Cardiac fibroblast (primary cell): Measurements from ENCODE around the gene CBX7.

Experiments
- DNase-seq, 2 donors: peaks; one replicate each; pipeline versions ENCODE4 v3.0.0 to v3.0.0-alpha.2; 2010; ENCODE audit warnings: low read depth in 2 of 2
- H3K4me3 ChIP-seq, 2 donors: replicated peaks in 1 of 2; 1 replicate in 1 of 2; 2 replicates in 1 of 2; pipeline ENCODE4 v1.5.1; 2011; ENCODE audit warnings: low read depth in 2 of 2, low read length in 2 of 2, mild to moderate bottlenecking in 2 of 2, moderate library complexity in 1 of 2
- CTCF ChIP-seq: IDR thresholded peaks from one replicate; pipeline ENCODE4 v1.5.1; 2011; ENCODE audit warnings: low read depth, mild to moderate bottlenecking, low read length, inconsistent platforms

CBX7 gene

GRCh38 chr22:39091126-39092081 is 61.1 kb downstream of the CBX7 start:
- no peak overlapping the region for H3K4me3 ChIP-seq
- TF ChIP-seq CTCF, result no peak
- DNase-seq, result no peak

GRCh38 chr22:39090426-39091064 is 61.9 kb downstream of the CBX7 start:
- H3K4me3 ChIP-seq, result no peak overlapping the region
- DNase-seq, result no peak
- TF ChIP-seq CTCF, result no peak

DNA sequence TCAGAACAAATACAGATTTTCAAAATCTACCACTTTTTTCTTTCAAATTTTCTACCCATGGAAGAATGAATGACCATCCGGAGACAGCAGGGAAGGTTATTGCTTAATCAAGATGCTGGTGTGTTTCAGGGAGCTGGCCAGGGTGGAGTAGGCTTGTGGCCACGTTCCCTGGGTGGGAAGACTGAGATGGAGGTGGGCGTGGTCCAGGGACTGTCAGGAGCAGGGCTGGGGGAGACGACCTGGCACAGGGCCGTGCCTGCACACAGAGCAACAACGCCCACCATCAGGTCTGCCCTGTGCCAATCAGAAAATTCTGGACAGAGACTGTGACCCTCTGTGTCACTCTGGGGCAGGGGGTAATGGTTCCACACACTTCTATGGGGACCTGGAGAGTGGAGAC is 62.6 kb downstream of the CBX7 start:
- H3K4me3 ChIP-seq, result no peak overlapping the region
- no peak for DNase-seq
- no peak for TF ChIP-seq CTCF

- no peak for TF ChIP-seq CTCF
- no peak for DNase-seq
- no peak overlapping the region for H3K4me3 ChIP-seq
Observed at GRCh38 chr22:39088685-39089032, 63.8 kb downstream of the CBX7 start.

- TF ChIP-seq CTCF, result no peak
- no peak overlapping the region for H3K4me3 ChIP-seq
- no peak for DNase-seq
Observed at GRCh38 chr22:39087881-39088684, 64.4 kb downstream of the CBX7 start.

DNA sequence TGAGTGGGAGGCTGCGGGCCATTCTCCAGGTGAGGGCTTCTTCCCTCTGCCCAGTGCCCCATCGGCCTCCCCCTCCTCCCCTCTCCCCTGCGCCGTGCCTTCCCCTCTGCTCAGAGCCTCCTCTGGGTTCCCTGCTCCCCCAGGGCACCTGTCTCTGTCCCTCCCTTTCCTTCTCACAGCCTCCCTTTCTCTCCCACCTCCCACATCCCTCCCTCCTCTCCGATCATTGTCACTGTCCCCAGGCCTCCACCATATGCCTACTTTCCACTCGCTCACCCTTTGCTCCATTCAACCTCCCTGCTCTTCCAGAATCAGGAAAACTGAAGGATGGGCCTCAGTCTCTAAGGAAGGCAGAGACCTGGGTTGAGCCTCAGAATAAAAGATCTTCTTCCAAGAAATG is 65.4 kb downstream of the CBX7 start:
- TF ChIP-seq CTCF, result no peak
- no peak for DNase-seq
- H3K4me3 ChIP-seq, result no peak overlapping the region
